Activated CD8-positive, alpha-beta T cell treated with anti-CD3 and anti-CD28 coated beads for 36 hours (primary cell): ENCODE measurements around the gene PLAC1. TPM values are rescaled to one million over a fixed set of nuclear protein-coding genes. Genes with fewer than 3 reads are reported as not detected.

Source experiments
- ATAC-seq: fragments of 200-7000 bp; cut with Tn5 transposase; one replicate; pipeline ENCODE4 v1.10.0; 2021; ENCODE audit warnings: mild to moderate bottlenecking, moderate library complexity
- CTCF ChIA-PET: fragments of 350-600 bp; sonication (Branson Sonifier 250); formaldehyde crosslinking; loops from one replicate; lab custom pipeline; 2021; ENCODE audit warnings: antibody characterized with exemption; lab: Charles Lee
- POLR2A ChIA-PET: fragments of 350-600 bp; sonication (Branson Sonifier 250); formaldehyde crosslinking; loops from one replicate; lab custom pipeline; 2021; ENCODE audit warnings: antibody characterized with exemption; lab: Charles Lee
- DNase-seq: peaks from one replicate; pipeline ENCODE4 v3.0.0-alpha.2; 2020
- H3K27ac Mint-ChIP-seq: one replicate; pipeline ENCODE4 v1.8.0; 2021; ENCODE audit warnings: mild to moderate bottlenecking, mixed read lengths
- H3K27me3 Mint-ChIP-seq: one replicate; pipeline ENCODE4 v1.8.0; 2021; ENCODE audit warnings: mixed read lengths
- H3K36me3 Mint-ChIP-seq: one replicate; pipeline ENCODE4 v1.8.0; 2021; ENCODE audit warnings: low read depth, mixed read lengths
- H3K4me1 Mint-ChIP-seq: one replicate; pipeline ENCODE4 v1.8.0; 2021; ENCODE audit warnings: low read depth, mixed read lengths
- H3K4me3 Mint-ChIP-seq: one replicate; pipeline ENCODE4 v1.8.0; 2021; ENCODE audit warnings: mild to moderate bottlenecking, moderate library complexity, mixed read lengths
- H3K9me3 Mint-ChIP-seq: one replicate; pipeline ENCODE4 v1.8.0; 2021; ENCODE audit warnings: mixed read lengths
- CTCF ChIP-seq: fragments of 200-600 bp; IDR thresholded peaks from one replicate; pipeline ENCODE4 v1.8.0; 2022; ENCODE audit warnings: antibody characterized with exemption, mild to moderate bottlenecking
- intact Hi-C: fragments of 100-400 bp; cut with micrococcal nuclease; formaldehyde crosslinking; loops from one replicate; pipeline ENCODE4 v1.10.0; 2022
- total RNA-seq, 2 experiments: library from RNA; stranded (reverse); gene quantifications; one replicate each; pipeline ENCODE4 v1.2.3, GENCODE V29; 2021

Gene PLAC1
- total RNA-seq, 2 experiments from 2014 or later = not detected

GRCh38 chrX:134570509-134570846 lies 87.8 kb downstream of the PLAC1 start:
- Mint-ChIP-seq H3K27me3 (peaks cover under 1% of the 10 kb centered on the region), H3K27ac (no peak overlapping the region), H3K4me3 (no peak overlapping the region), H3K9me3 (no peaks in the 10 kb centered on the region), H3K4me1 (no peaks in the 10 kb centered on the region), H3K36me3 (no peaks in the 10 kb centered on the region)
- CTCF ChIA-PET = interaction anchor here (1.2 kb wide), 1 partner anchor 11 kb away, joined by 3 read pairs; no protein-coding TSS in a partner anchor
- TF ChIP-seq CTCF = no peak
- POLR2A ChIA-PET = interaction anchor here (0.7 kb wide), 1 partner anchor 395 kb away, joined by 3 read pairs; no protein-coding TSS in a partner anchor
- intact Hi-C loops = no loop called here
- ATAC-seq (no peak), DNase-seq (no peak)

GRCh38 chrX:134569306-134569705 lies 89.0 kb downstream of the PLAC1 start:
- DNase-seq = no peak
- ChIA-PET POLR2A (no interaction called here), CTCF (no interaction called here)
- Mint-ChIP-seq H3K36me3 (no peaks in the 10 kb centered on the region), H3K27ac (no peak overlapping the region), H3K4me3 (no peak overlapping the region), H3K9me3 (no peaks in the 10 kb centered on the region), H3K27me3 (peaks cover 2% of the 10 kb centered on the region), H3K4me1 (no peaks in the 10 kb centered on the region)
- no peak for ATAC-seq
- intact Hi-C loops = no loop called here
- no peak for TF ChIP-seq CTCF

GRCh38 chrX:134568285-134569016 lies 89.8 kb downstream of the PLAC1 start:
- intact Hi-C loops = no loop called here
- CTCF ChIA-PET = no interaction called here
- no peak overlapping the region for H3K27ac Mint-ChIP-seq
- no peak for TF ChIP-seq CTCF
- ATAC-seq (no peak), DNase-seq (no peak)
- H3K27me3 Mint-ChIP-seq = peaks cover 2% of the 10 kb centered on the region
- H3K9me3 Mint-ChIP-seq = no peaks in the 10 kb centered on the region
- POLR2A ChIA-PET = no interaction called here
- H3K36me3 Mint-ChIP-seq = no peaks in the 10 kb centered on the region
- H3K4me3 Mint-ChIP-seq = no peak overlapping the region
- H3K4me1 Mint-ChIP-seq = no peaks in the 10 kb centered on the region

- intact Hi-C loops = no loop called here
- ChIA-PET POLR2A (no interaction called here), CTCF (no interaction called here)
- H3K9me3 Mint-ChIP-seq = no peaks in the 10 kb centered on the region
- DNase-seq (no peak), ATAC-seq (no peak)
- no peak for TF ChIP-seq CTCF
- no peaks in the 10 kb centered on the region for H3K36me3 Mint-ChIP-seq
- peaks cover 7% of the 10 kb centered on the region for H3K27me3 Mint-ChIP-seq
- H3K27ac Mint-ChIP-seq = no peak overlapping the region
- H3K4me1 Mint-ChIP-seq = no peaks in the 10 kb centered on the region
- H3K4me3 Mint-ChIP-seq = no peak overlapping the region
Observed at GRCh38 chrX:134566506-134566905, 91.8 kb downstream of the PLAC1 start.

- ATAC-seq (no peak), DNase-seq (no peak)
- Mint-ChIP-seq H3K36me3 (no peaks in the 10 kb centered on the region), H3K27ac (no peak overlapping the region), H3K4me1 (no peaks in the 10 kb centered on the region), H3K9me3 (no peaks in the 10 kb centered on the region), H3K27me3 (peaks cover 11% of the 10 kb centered on the region), H3K4me3 (no peak overlapping the region)
- no peak for TF ChIP-seq CTCF
- ChIA-PET CTCF (no interaction called here), POLR2A (no interaction called here)
- intact Hi-C loops = no loop called here
Observed at GRCh38 chrX:134562002-134562401, 96.3 kb downstream of the PLAC1 start.
